ENCODE measurements around the gene ITGA1.

GRCh38 chr5:52896534-52897237 is 109.0 kb downstream of the ITGA1 start:
- TF ChIP-seq POLR2AphosphoS5 (IDR thresholded peaks at IDR 0.05; ENCODE audit: low read depth, low read length) (no peak), POLR2A (IDR thresholded peaks at IDR 0.05; ENCODE audit: low read depth, low read length) (no peak)
